Measurements from ENCODE around the gene RALGPS1. TPM values are rescaled to one million over a fixed set of nuclear protein-coding genes. Genes with fewer than 3 reads are reported as not detected.

RALGPS1 gene
- total and polyA plus RNA-seq, 2 of the 13 experiments (the other 11 are each of a cell fraction or from before 2014, with no cell fraction given): 3.7 to 6.5 TPM

- TF ChIP-seq, protein P1, sequence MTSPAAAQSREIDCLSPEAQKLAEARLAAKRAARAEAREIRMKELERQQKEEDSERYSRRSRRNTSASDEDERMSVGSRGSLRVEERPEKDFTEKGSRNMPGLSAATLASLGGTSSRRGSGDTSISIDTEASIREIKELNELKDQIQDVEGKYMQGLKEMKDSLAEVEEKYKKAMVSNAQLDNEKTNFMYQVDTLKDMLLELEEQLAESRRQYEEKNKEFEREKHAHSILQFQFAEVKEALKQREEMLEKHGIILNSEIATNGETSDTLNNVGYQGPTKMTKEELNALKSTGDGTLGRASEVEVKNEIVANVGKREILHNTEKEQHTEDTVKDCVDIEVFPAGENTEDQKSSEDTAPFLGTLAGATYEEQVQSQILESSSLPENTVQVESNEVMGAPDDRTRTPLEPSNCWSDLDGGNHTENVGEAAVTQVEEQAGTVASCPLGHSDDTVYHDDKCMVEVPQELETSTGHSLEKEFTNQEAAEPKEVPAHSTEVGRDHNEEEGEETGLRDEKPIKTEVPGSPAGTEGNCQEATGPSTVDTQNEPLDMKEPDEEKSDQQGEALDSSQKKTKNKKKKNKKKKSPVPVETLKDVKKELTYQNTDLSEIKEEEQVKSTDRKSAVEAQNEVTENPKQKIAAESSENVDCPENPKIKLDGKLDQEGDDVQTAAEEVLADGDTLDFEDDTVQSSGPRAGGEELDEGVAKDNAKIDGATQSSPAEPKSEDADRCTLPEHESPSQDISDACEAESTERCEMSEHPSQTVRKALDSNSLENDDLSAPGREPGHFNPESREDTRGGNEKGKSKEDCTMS (CRISPR knock-in tag; conservative IDR thresholded peaks at IDR 0.05): no peak
- TF ChIP-seq ZFP90 (CRISPR knock-in tag; IDR thresholded peaks at IDR 0.05; ENCODE audit: borderline replicate concordance) (no peak), ZUFSP (CRISPR knock-in tag; IDR thresholded peaks at IDR 0.05; ENCODE audit: borderline replicate concordance) (no peak), ZNF839 (CRISPR knock-in tag; IDR thresholded peaks at IDR 0.05; ENCODE audit: borderline replicate concordance) (no peak), ESRRA (CRISPR knock-in tag; IDR thresholded peaks at IDR 0.05; ENCODE audit: low read depth) (no peak), ZNF850 (CRISPR knock-in tag; conservative IDR thresholded peaks at IDR 0.05) (no peak), MAX (IDR thresholded peaks at IDR 0.05) (no peak), ZBTB33 (CRISPR knock-in tag; IDR thresholded peaks at IDR 0.05) (no peak), CREBL2 (CRISPR knock-in tag; IDR thresholded peaks at IDR 0.05; ENCODE audit: borderline replicate concordance) (no peak), SMARCE1 (IDR thresholded peaks at IDR 0.05; ENCODE audit: borderline replicate concordance) (no peak), MTA1 (CRISPR knock-in tag; IDR thresholded peaks at IDR 0.05; ENCODE audit: borderline replicate concordance) (no peak), RAD51 (IDR thresholded peaks at IDR 0.05; ENCODE audit: borderline replicate concordance) (no peak), ARID4A (CRISPR knock-in tag; IDR thresholded peaks at IDR 0.05; ENCODE audit: borderline replicate concordance) (no peak), KLF13 (CRISPR knock-in tag; IDR thresholded peaks at IDR 0.05) (no peak), ZZZ3 (CRISPR knock-in tag; IDR thresholded peaks at IDR 0.05; ENCODE audit: borderline replicate concordance) (no peak)
- TF ChIP-seq, protein P2, sequence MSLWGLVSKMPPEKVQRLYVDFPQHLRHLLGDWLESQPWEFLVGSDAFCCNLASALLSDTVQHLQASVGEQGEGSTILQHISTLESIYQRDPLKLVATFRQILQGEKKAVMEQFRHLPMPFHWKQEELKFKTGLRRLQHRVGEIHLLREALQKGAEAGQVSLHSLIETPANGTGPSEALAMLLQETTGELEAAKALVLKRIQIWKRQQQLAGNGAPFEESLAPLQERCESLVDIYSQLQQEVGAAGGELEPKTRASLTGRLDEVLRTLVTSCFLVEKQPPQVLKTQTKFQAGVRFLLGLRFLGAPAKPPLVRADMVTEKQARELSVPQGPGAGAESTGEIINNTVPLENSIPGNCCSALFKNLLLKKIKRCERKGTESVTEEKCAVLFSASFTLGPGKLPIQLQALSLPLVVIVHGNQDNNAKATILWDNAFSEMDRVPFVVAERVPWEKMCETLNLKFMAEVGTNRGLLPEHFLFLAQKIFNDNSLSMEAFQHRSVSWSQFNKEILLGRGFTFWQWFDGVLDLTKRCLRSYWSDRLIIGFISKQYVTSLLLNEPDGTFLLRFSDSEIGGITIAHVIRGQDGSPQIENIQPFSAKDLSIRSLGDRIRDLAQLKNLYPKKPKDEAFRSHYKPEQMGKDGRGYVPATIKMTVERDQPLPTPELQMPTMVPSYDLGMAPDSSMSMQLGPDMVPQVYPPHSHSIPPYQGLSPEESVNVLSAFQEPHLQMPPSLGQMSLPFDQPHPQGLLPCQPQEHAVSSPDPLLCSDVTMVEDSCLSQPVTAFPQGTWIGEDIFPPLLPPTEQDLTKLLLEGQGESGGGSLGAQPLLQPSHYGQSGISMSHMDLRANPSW (CRISPR knock-in tag; IDR thresholded peaks at IDR 0.05; ENCODE audit: borderline replicate concordance): no peak
Observed at GRCh38 chr9:126919193-126919592, 4.6 kb downstream of the RALGPS1 start (continued).

Data from HepG2 (cell line).